ENCODE measurements around the gene ARHGEF6. TPM values are rescaled to one million over a fixed set of nuclear protein-coding genes. Genes with fewer than 3 reads are reported as not detected.

ARHGEF6 gene
- total RNA-seq, 6 experiments from 2014 or later, result 2.8 to 6.1 (median 3.5) TPM

DNA sequence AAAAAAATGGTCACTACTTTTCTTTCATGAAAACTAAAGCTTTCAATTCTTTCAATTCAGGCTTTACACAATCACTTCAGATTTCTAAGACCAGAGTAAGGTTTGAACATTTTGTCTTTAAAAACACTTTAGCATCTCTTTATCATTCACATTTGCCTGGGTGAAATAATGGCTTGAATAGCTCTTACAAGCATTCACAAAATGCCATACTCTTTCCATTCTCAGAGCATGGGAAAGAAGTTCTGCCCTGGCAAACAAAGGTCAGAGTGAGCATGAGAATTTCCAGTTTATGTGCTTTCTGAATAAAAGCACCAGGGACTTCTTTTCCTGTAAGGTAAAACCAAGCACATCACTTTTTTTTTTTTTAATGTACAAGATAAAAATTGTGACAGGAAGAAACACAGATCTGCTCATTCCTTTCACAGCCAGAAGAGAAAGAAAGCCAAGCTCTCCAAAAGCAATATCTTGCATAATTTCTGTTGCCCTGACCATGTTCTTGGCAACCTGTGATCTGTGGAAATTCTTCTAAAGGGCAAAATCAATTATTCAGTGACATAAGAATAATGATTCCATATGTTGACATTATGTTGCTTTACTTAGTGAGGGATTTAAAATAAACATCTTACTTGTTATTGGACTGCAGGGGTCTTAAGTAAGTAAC, 68.0 kb downstream of the ARHGEF6 start:
- intact Hi-C loops (cut with DNase I), result no loop called here
- Histone ChIP-seq H3K36me3 (no peaks in the 10 kb centered on the region), H3K9me3 (no peaks in the 10 kb centered on the region), H3K4me3 (no peak overlapping the region), H3K27me3 (no peaks in the 10 kb centered on the region), H3K4me1 (no peaks in the 10 kb centered on the region), H3K27ac (no peak overlapping the region)
- ATAC-seq (peak in 1 of 4 donors; percentile 52), DNase-seq (no peak)
- TF ChIP-seq CTCF (IDR thresholded peaks at IDR 0.05) (no peak), POLR2A (IDR thresholded peaks at IDR 0.05) (no peak)

DNA sequence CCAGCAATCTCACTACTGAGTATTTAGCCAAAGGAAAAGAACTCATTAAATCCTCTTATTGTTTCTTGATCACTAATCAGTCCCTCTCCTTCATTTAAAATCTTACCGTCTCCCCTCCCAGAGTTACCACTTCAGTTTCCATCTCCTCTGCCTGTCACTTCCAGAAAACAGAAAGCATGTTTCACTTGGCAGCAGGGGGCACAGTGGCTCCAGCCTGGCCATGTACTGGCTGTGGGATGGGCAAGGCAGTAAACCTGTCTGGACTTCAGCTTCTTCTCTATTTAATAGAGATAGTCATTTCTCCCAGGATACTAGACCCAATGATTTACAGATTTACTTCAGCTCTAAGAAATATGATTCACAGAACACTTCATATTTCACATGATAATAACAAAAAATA, 69.6 kb downstream of the ARHGEF6 start:
- H3K27ac ChIP-seq, result no peak overlapping the region
- WGBS (ENCODE audit: insufficient coverage, low coverage, low lambda C conversion rate, missing lambda C conversion rate), result 44% methylated on average over 1 of the region's 1 CpG
- no peaks in the 10 kb centered on the region for H3K9me3 ChIP-seq
- ATAC-seq (peak; percentile 64 to 83 (median 75)), DNase-seq (peak in 2 of 3 donors; percentile 38 to 46)
- no peaks in the 10 kb centered on the region for H3K27me3 ChIP-seq
- no peaks in the 10 kb centered on the region for H3K36me3 ChIP-seq
- TF ChIP-seq POLR2A (IDR thresholded peaks at IDR 0.05) (no peak), CTCF (IDR thresholded peaks at IDR 0.05) (peak in 3 of 4 donors; percentile 18 to 35 (median 32))
- intact Hi-C loops (cut with DNase I), result no loop called here
- H3K4me1 ChIP-seq, result no peaks in the 10 kb centered on the region
- no peak overlapping the region for H3K4me3 ChIP-seq

GRCh38 chrX:136710325-136710951, 70.3 kb downstream of the ARHGEF6 start:
- no peak for TF ChIP-seq CTCF (IDR thresholded peaks at IDR 0.05)
- no peak for TF ChIP-seq POLR2A (IDR thresholded peaks at IDR 0.05)
- Histone ChIP-seq H3K36me3 (no peaks in the 10 kb centered on the region), H3K9me3 (no peaks in the 10 kb centered on the region), H3K27me3 (no peaks in the 10 kb centered on the region), H3K4me3 (no peak overlapping the region), H3K27ac (no peak overlapping the region), H3K4me1 (no peaks in the 10 kb centered on the region)
- no peak for DNase-seq
- 16% methylated on average over 2 of the region's 2 CpGs for WGBS (ENCODE audit: insufficient coverage, low coverage, low lambda C conversion rate, missing lambda C conversion rate)
- intact Hi-C loops (cut with DNase I), result no loop called here
- ATAC-seq, result peak in 1 of 4 donors; percentile 76

GRCh38 chrX:136708348-136708747, 72.4 kb downstream of the ARHGEF6 start:
- peak in 3 of 4 donors; percentile 51 to 52 (median 52) for ATAC-seq
- H3K4me3 ChIP-seq, result no peak overlapping the region
- no peak for DNase-seq
- intact Hi-C loops (cut with DNase I), result no loop called here
- H3K9me3 ChIP-seq, result no peaks in the 10 kb centered on the region
- no peaks in the 10 kb centered on the region for H3K36me3 ChIP-seq
- no peak overlapping the region for H3K27ac ChIP-seq
- no peaks in the 10 kb centered on the region for H3K4me1 ChIP-seq
- H3K27me3 ChIP-seq, result no peaks in the 10 kb centered on the region
- 50% methylated on average over 1 of the region's 1 CpG for WGBS (ENCODE audit: insufficient coverage, low coverage, low lambda C conversion rate, missing lambda C conversion rate)
- peak; percentile 22 to 50 (median 46) for TF ChIP-seq CTCF (IDR thresholded peaks at IDR 0.05)
- no peak for TF ChIP-seq POLR2A (IDR thresholded peaks at IDR 0.05)

Data from right lobe of liver (tissue), 6 donors.